NCI-H2107 (cell line): ENCODE results near the gene RNU11.
A peak's percentile ranks its signal among the peaks of the same experiment; 100 is the strongest.
"Not testable (repeated sequence)": the region's sequence is repeated elsewhere in the genome, so short reads cannot be mapped to it uniquely, and the experiment has no call there.

Source experiments
- DNase-seq: peaks from one replicate; lab custom pipeline; 2025; lab: John Stamatoyannopoulos, UW

Gene RNU11

DNA sequence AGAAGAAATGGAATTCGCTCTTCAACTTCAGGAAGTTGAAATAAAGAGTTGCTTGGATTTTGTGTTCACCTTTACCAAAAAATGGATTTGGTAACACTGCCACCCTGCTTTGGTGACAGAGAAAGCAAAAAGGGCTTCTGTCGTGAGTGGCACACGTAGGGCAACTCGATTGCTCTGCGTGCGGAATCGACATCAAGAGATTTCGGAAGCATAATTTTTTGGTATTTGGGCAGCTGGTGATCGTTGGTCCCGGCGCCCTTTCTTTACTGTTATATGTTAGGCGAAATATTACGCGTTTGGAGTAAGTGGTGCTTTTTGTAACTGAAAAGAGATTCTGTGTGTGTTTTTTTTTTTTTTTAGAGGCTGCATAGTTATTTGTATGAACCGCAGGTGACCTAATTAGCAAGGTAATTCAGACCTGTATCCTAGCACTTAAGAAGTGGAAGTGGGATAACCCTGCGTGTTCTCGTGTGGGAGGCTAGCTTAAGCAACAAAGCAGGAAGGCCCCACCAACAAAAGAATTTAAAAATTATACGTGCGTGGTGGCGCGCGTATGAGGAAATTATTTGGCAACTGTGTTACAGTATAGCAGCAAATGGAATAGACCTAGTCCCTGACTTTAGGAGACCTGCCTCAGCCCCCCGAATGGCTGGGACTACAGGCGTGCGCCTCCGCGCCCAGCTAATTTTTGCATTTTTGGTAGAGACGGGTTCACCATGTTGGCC is at the start of gene RNU11:
Gene RNU11, plus strand, starts transcription at position 127 of the 725 bp plus-strand sequence.
- peak; percentile 96 for DNase-seq

DNA sequence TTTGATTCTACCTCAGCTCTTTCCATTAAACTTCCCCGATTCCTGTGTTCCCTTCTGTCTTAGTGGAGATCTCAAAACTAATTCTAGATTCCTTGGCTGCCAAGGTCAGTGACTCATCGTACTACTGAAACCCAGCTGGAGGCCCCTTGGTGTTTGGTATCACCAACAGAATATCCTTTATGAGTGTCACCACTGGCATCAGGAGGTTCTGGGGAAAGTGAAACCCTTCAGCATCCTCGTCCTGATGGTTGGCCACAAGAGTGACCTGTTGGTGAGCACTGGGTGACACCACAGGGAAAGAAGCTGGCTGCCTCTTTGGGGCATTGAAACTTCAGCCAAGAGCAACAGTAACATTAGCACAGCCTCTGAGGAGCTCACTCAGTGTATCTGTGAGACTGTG is 46.7 kb upstream of the RNU11 start:
- no peak for DNase-seq

DNA sequence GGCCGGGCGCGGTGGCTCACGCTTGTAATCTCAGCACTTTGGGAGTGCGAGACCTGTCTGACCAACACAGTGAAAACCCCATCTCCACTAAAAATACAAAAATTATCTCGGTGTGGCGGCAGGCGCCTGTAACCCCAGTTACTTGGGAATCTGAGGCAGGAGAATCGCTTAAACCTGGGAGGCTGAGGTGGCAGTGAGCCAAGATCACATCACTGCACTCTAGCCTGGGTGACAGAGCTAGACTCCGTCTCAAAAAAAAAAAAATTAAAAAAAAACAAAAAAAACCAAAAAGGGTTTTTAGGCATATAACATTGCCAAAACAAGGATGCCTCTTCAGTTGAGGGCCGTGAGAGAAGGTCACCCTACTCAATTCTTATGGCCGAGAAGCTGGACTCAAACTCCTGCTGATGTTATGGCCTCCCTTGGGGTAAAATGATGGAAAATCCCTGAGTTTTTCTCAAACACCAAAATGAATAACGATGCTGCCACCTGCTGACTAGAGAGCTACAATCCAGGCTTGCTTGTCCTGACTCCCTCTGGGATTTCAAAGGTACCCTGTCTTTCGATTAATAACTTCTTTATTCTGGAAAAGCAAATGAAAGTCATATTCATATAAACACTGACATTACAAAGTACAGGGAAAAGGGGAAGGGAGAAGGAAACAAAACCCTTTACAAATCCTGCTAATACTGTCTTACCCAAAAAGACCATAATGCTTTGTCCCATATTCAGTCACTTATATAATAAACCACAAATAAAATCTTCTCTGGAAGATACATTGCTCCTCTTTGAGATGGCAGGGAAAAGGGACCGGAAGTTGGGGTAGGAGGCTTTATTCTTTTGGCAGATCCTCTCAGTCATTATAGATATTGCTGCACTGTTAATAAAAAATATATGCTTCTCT is 45.6 kb upstream of the RNU11 start:
- DNase-seq = no peak

- no peak for DNase-seq
Observed at GRCh38 chr1:28604411-28604810, 44.0 kb upstream of the RNU11 start.

DNA sequence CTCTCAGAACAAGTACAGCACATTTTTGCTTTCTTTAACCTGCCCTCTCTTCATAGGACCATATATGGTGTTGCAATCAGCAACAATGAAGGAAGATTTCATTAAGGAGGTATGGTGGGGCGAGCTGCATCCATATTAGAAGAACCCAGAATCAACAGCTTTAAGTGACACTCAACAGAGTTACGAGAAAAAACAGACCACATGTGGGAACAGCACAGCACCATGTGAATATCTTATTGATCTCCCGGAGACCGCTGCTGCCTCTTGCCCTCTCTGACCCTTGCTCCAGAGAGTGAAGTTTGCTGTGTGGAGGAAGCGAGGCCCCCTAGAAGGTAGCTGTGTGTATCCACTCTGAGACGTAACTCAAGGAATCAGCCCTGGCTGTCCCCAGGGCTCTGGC is 43.4 kb upstream of the RNU11 start:
- DNase-seq = no peak

DNA sequence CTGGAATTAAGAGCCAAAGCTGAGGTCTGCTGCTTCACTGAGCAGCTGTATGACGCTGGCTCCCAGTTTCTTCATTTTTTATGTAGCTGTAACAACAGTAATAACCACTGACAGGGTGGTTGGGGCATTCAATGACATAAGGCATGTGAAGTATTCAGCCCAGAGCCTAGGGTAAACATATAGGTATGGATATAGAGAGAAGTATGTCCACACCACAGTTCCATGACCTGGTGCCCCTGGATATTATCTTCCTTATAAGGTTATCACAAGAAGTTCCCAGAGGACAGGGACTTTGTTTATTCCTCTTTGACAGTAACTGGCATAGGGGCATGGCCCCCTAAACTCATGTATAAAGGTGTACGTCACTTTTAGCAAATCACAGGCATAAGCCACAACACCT is 41.6 kb upstream of the RNU11 start:
- no peak for DNase-seq

DNA sequence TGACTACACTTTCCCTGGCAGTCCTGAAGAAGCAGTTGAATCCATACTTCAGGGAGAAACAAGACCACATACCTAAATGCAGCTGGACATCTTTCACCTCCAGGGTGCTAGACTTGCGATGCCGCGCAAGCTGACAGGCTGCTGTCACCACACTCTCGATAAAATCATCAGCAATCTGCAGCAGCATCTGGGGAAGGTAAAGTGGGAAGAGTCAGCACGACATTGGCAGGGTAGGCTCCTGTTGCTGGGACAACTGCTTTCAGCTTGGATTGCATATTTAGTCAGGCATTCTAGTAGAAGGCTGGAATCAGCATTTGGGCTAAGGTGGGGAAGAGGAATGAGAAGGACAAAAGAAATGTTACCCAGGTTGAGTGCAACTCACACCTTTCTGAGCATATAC is 35.2 kb upstream of the RNU11 start:
- DNase-seq = no peak

DNA sequence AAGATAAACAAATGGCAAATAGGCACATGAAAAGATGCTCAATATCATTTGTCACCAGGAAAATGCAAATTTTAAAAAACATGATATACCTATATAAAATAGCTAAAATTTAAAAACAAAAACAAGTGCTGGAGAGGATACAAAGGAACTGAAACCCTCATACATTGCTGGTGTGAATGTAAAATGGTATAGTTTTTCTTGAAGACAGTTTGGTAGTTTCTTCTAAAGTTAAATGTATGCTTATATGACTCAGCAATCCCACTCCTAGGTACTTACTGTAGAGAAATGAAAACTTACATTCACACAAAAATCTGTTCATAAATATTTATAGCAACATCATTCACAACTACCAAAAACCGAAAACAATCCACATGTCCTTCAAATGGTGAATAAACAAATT is 16.7 kb upstream of the RNU11 start:
- DNase-seq = no peak

GRCh38 chr1:28632560-28632959 is 15.8 kb upstream of the RNU11 start:
- no peak for DNase-seq

- DNase-seq = no peak
Observed at GRCh38 chr1:28640766-28641165, 7.6 kb upstream of the RNU11 start.

GRCh38 chr1:28642056-28642846 is 6.1 kb upstream of the RNU11 start:
- no peak for DNase-seq

DNA sequence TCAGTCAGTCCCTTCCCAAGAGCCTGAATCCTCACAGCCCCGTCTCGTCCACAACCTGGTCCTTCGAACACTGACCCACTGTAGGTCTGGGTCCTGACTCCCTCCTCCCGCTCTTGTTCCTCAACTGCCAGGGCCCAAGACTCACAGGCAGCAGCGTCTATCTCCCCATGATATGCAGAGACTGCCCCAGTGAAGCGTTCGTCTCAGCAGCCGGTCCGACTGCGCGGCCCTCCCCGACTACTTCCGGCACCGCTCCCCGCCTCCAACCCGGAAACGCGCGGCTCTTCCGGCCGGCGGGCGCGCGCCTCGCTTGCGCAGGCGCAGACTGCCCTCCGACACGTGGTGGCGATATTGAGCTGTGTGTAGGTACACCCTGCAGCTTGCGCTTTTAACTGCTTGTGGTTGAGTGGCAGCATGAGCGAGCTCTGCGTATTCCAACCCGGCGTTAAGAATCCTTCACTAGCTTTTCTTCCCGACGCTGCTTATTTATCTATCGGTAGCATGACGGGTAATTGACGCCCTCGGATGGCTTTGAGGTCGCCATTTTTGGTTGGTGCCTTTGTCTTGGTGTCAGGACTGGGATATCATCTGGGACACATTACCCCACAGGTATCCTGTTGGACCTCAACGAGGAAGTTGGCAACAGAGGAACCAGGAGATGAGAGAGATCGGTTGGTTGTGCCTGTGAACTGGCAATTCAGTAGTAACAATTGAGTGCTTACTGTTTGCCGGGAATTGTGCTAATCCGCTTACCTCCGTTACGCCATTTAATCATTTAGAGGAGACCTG is 5.4 kb upstream of the RNU11 start, which contains the start of gene TAF12:
Gene TAF12, minus strand, starts transcription at position 221 of the 789 bp plus-strand sequence. CDS start 20,986 bp downstream, outside the sequence.
- peak; percentile 97 for DNase-seq

- no peak for DNase-seq
Observed at GRCh38 chr1:28644494-28644893, 3.9 kb upstream of the RNU11 start.

DNA sequence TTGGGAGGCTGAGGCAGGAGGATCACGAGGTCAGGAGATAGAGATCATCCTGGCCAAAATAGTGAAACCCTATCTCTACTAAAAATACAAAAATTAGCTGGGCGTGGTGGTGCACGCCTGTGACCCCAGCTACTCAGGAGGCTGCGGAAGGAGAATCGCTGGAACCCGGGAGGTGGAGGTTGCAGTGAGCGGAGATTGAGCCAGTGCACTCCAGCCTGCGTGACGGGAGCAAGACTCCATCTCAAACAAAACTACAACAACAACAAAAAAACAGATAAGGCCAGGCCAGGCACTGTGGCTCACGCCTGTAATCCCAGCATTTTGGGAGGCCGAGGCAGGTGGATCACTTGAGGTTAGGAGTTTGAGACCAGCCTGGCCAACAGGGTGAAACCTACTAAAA is 3.0 kb upstream of the RNU11 start:
- not testable (repeated sequence) for DNase-seq

- no peak for DNase-seq
Observed at GRCh38 chr1:28646040-28646439, 2.4 kb upstream of the RNU11 start.

GRCh38 chr1:28648008-28648473 is 359 bp upstream of the RNU11 start:
- DNase-seq = peak; percentile 92

- not testable (repeated sequence) for DNase-seq
Observed at GRCh38 chr1:28653063-28653462, 4.7 kb downstream of the RNU11 start.

GRCh38 chr1:28653870-28654269 is 5.5 kb downstream of the RNU11 start:
- not testable (repeated sequence) for DNase-seq

- not testable (repeated sequence) for DNase-seq
Observed at GRCh38 chr1:28655448-28656311, 7.3 kb downstream of the RNU11 start.

GRCh38 chr1:28656335-28656734 is 7.9 kb downstream of the RNU11 start:
- no peak for DNase-seq
